Measurements from ENCODE around the gene SERPINB10. TPM values are rescaled to one million over a fixed set of nuclear protein-coding genes. Genes with fewer than 3 reads are reported as not detected.

Gene SERPINB10
- total RNA-seq, 1 donor from 2014 or later = not detected

- DNase-seq (ENCODE audit: low spot score) = no peak
- ATAC-seq = peak; percentile 87
These were observed 71.7 kb downstream of the SERPINB10 start for GRCh38 chr18:63979409-63979920.

DNA sequence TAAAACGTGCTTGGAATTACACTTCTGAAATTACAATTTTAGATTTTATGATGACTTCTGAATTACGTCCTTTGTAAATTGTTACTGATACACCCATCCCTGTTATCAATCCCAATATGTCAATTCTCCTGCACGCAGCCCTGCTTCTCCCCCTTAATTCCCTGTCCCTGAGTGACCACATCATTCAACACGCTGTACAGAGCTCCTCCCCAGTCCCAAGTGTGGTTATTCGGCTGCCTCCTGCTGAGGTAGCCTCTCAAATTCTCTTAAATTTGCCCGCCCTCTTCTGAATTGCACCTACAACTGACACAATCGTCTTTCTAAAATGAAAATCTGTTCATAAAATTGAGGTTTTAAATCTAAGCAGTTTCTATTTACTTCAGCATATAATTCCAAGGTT, 72.3 kb downstream of the SERPINB10 start:
- DNase-seq (ENCODE audit: low spot score) (no peak), ATAC-seq (peak; percentile 54)

- DNase-seq (ENCODE audit: low spot score) (no peak), ATAC-seq (no peak)
These were observed 73.2 kb downstream of the SERPINB10 start for GRCh38 chr18:63980896-63981460.

DNA sequence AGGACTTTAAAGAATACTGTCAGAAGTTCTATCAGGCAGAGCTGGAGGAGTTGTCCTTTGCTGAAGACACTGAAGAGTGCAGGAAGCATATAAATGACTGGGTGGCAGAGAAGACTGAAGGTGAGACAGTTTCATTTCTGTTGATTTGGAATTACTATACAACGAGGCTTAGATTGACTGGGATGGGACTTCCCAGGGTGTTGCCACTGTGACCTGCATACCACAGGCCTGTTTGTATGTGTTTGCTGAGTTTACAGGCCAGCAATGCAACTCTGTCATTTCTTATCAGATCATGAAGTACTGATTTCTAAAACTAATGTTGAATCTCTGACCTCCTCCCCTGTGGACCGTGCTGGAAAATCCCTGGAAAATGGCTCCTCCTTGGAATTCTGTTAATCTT, 74.0 kb downstream of the SERPINB10 start:
- DNase-seq (ENCODE audit: low spot score) (no peak), ATAC-seq (no peak)

DNA sequence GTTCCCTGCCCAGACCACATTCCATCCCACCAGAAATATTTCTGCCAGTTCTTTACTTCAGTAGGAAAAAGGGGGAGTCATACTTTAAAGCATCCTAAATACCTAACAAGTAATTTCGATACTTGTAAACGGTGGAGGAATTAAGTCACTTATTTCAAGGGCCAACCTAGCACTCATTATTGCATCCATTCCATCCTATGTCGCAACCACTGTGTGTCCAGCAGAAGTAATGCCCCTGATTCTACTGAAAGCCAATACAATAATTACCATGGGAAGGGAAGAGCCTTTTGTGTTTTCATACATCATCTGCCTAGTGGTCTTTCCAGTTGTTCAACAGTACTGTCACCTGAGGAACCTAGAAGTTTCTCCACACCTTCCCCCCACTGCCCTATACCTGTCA, 74.6 kb downstream of the SERPINB10 start:
- ATAC-seq (no peak), DNase-seq (ENCODE audit: low spot score) (no peak)

Other genes starting within 250 kb of the SERPINB10 start
- not detected for gene SERPINB3, start 246.1 kb upstream of the SERPINB10 start, total RNA-seq
- not detected for gene SERPINB11, start 205.0 kb upstream of the SERPINB10 start, total RNA-seq
- gene SERPINB7, start 132.5 kb upstream of the SERPINB10 start, total RNA-seq = not detected
- gene SERPINB2, start 20.3 kb upstream of the SERPINB10 start, total RNA-seq = not detected
- gene HMSD, start 41.3 kb downstream of the SERPINB10 start, total RNA-seq = 0.23 TPM
- 4.0 TPM for gene SERPINB8, start 62.1 kb downstream of the SERPINB10 start, total RNA-seq
- not detected for gene LINC00305, start 241.1 kb downstream of the SERPINB10 start, total RNA-seq